ENCODE results near the gene HIVEP3. TPM values are rescaled to one million over a fixed set of nuclear protein-coding genes. Genes with fewer than 3 reads are reported as not detected.

The HIVEP3 gene
- total RNA-seq, 1 experiment from 2014 or later = 1.4 TPM

- peaks cover 3% of the 10 kb centered on the region for H3K27me3 Mint-ChIP-seq (ENCODE audit: low read depth)
Observed at GRCh38 chr1:41590331-41590730, 328.4 kb downstream of the HIVEP3 start.

More at GRCh38 chr1:41590331-41590730, 328.4 kb downstream of the HIVEP3 start:
- Histone ChIP-seq H3K23me2 (ENCODE audit: insufficient read length, low read depth, low read length, poor library complexity, severe bottlenecking) (no peaks in the 10 kb centered on the region), H3K9me3 (ENCODE audit: control insufficient read depth, low read depth, low read length) (no peaks in the 10 kb centered on the region), H4K91ac (ENCODE audit: insufficient read length, low read depth, low read length) (no peak overlapping the region), H3K27ac (ENCODE audit: insufficient read length, low read depth, low read length) (no peak overlapping the region), H3K14ac (ENCODE audit: insufficient read depth, low read length) (no peak overlapping the region), H3K4ac (ENCODE audit: low read depth, low read length) (no peak overlapping the region), H3K79me2 (ENCODE audit: insufficient read depth, low read length) (no peaks in the 10 kb centered on the region), H2AK5ac (ENCODE audit: insufficient read length, low read length) (no peak overlapping the region), H2BK12ac (ENCODE audit: insufficient read length, low read depth, low read length) (no peak overlapping the region), H3K4me2 (ENCODE audit: insufficient read depth, insufficient read length, low read length) (no peak overlapping the region), H4K20me1 (ENCODE audit: control insufficient read depth, insufficient read depth, insufficient read length) (no peaks in the 10 kb centered on the region), H4K5ac (ENCODE audit: insufficient read length, low read depth, low read length) (no peak overlapping the region), H3K4me1 (ENCODE audit: insufficient read depth, low read length) (no peaks in the 10 kb centered on the region), H2BK20ac (ENCODE audit: low read depth, low read length, poor library complexity, severe bottlenecking) (no peak overlapping the region), H3T11ph (ENCODE audit: low read length) (no peak overlapping the region), H3K79me1 (ENCODE audit: insufficient read depth, low read depth, low read length, poor library complexity, severe bottlenecking) (no peaks in the 10 kb centered on the region), H2BK15ac (ENCODE audit: low read depth, low read length) (no peak overlapping the region), H3K23ac (ENCODE audit: insufficient read length, low read depth, low read length) (no peak overlapping the region), H2BK120ac (ENCODE audit: low read depth, low read length, poor library complexity, severe bottlenecking) (no peak overlapping the region), H3K18ac (ENCODE audit: insufficient read length, low read depth, low read length) (no peak overlapping the region), H4K8ac (replicated peaks; ENCODE audit: insufficient read length, low read depth, low read length) (no peak overlapping the region), H3K56ac (ENCODE audit: insufficient read length, low read depth, low read length) (no peak overlapping the region), H2AFZ (ENCODE audit: low read length) (no peak overlapping the region), H3K9ac (ENCODE audit: extremely low read depth, insufficient read length, low read length) (no peak overlapping the region), H2BK5ac (ENCODE audit: insufficient read length, low read length) (no peak overlapping the region), H3K27me3 (ENCODE audit: insufficient read depth, low read length) (no peaks in the 10 kb centered on the region; the same call in 1 of the 2 replicates)
- TF ChIP-seq CTCF (conservative IDR thresholded peaks at IDR 0.05) = no peak
- no peak for DNase-seq
- H3K4me3 Mint-ChIP-seq = no peak overlapping the region
- no peaks in the 10 kb centered on the region for H3K36me3 Mint-ChIP-seq (ENCODE audit: insufficient read depth in 1 of 3, low read depth in 3 of 3)
- no peaks in the 10 kb centered on the region for H3K9me3 Mint-ChIP-seq
- no peaks in the 10 kb centered on the region for H3K4me1 Mint-ChIP-seq
- no peak overlapping the region for H3K27ac Mint-ChIP-seq

All from H9 (cell line).